Neural crest cell (in vitro differentiated cells): Measurements from ENCODE around the gene BAK1. TPM values are rescaled to one million over a fixed set of nuclear protein-coding genes. Genes with fewer than 3 reads are reported as not detected.

ENCODE experiments used
- DNase-seq: peaks from one replicate; pipeline ENCODE4 v3.0.0; 2021; ENCODE audit warnings: low read depth, mixed read lengths, low spot score
- H3K27ac Mint-ChIP-seq: one replicate; pipeline ENCODE4 v1.8.0; 2021; ENCODE audit warnings: mild to moderate bottlenecking, mixed read lengths; ENCODE audit not compliant: unreplicated experiment
- H3K27me3 Mint-ChIP-seq: 2 replicates; pipeline ENCODE4 v1.8.0; 2021; ENCODE audit warnings: low read depth, mild to moderate bottlenecking, mixed read lengths
- H3K36me3 Mint-ChIP-seq: 2 replicates; pipeline ENCODE4 v1.8.0; 2021; ENCODE audit warnings: low read depth, mild to moderate bottlenecking, mixed read lengths
- H3K4me1 Mint-ChIP-seq: 2 replicates; pipeline ENCODE4 v1.8.0; 2021; ENCODE audit warnings: mixed read lengths
- H3K4me3 Mint-ChIP-seq: one replicate; pipeline ENCODE4 v1.8.0; 2021; ENCODE audit warnings: mild to moderate bottlenecking, mixed read lengths
- H3K9me3 Mint-ChIP-seq: 2 replicates; pipeline ENCODE4 v1.8.0; 2021; ENCODE audit warnings: mixed read lengths
- CTCF ChIP-seq: fragments of 200-600 bp; sonication (generic); conservative IDR thresholded peaks from 2 replicates; pipeline ENCODE4 v1.5.0; 2021; ENCODE audit warnings: antibody characterized with exemption, mild to moderate bottlenecking
- total RNA-seq: library from RNA; stranded (reverse); gene quantifications from 2 replicates; pipeline ENCODE4 v1.2.1, GENCODE V29; 2021

Gene BAK1
- total RNA-seq, 1 donor from 2014 or later, result 29.9 TPM

GRCh38 chr6:33607126-33607783 lies 27.2 kb upstream of the BAK1 start:
- Mint-ChIP-seq H3K9me3 (no peaks in the 10 kb centered on the region), H3K4me1 (peaks cover 63% of the 10 kb centered on the region), H3K36me3 (no peaks in the 10 kb centered on the region), H3K27ac (no peak overlapping the region), H3K27me3 (peaks cover 2% of the 10 kb centered on the region), H3K4me3 (no peak overlapping the region)
- no peak for DNase-seq
- TF ChIP-seq CTCF, result no peak

DNA sequence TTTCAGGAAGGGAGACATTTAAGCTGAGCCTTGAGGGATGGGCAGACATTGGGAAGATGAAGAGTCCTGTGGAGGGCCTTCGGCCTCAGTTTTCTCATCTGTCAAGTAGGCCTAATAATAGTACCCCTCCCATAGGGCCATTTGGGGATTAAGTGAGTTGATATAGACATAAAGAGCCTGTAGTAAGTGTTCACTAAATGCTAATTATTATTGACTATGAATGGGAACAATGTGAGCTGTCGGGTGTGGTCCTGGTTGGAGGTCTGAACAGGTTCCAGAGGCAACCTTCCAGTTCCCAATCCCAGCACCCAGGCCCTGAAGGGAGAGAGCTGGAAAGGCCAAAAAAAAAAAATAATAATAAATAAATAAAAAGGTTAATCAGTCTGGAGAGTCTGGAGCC lies 26.6 kb upstream of the BAK1 start:
- Mint-ChIP-seq H3K9me3 (no peaks in the 10 kb centered on the region), H3K27ac (no peak overlapping the region), H3K4me1 (peaks cover 57% of the 10 kb centered on the region), H3K36me3 (no peaks in the 10 kb centered on the region), H3K27me3 (peaks cover 2% of the 10 kb centered on the region), H3K4me3 (peak overlapping the region; percentile 23)
- no peak for TF ChIP-seq CTCF
- DNase-seq, result no peak

DNA sequence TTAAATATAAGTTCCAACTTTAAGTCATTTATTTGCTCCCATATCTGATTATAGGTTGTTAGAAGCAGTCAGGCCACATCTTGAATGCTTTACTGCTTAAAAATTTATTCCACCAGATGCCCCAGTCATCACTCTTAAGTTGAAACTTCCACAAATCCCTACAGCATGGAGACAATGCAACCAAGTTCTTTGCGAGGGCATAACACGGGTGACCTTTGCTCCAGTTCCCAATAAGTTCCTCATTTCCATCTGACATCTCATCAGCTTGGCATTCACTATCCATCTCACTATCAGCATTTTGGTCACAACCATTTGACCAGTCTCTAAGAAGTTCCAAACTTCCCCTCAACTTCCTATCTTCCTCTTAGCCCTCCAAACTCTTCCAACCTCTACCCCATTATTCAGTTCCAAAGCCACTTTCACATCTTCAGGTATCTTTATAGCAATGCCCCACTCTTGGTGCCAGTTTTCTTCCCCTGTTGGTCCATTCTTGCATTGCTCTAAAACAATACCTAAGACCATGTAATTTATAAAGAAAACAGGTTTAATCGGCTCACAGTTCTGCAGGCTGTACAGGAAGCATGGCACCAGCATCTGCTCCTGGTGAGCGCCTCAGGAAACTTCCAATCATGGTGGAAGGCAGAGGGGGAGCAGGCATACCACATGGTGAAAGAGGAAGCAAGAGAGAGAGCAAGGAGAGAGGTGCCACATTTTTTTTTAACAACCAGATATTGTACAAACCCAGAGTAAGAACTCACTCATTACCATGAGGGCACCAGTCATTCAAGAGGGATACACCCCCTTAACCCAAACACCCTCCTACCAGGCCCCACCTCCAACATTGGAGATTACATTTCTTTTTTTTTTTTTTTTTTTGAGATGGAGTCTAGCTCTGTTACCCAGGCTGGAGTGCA lies 25.1 kb upstream of the BAK1 start:
- no peak for DNase-seq
- Mint-ChIP-seq H3K4me1 (peaks cover 43% of the 10 kb centered on the region), H3K36me3 (no peaks in the 10 kb centered on the region), H3K27me3 (no peaks in the 10 kb centered on the region), H3K9me3 (no peaks in the 10 kb centered on the region), H3K4me3 (no peak overlapping the region), H3K27ac (no peak overlapping the region)
- TF ChIP-seq CTCF, result no peak

- DNase-seq, result no peak
- no peaks in the 10 kb centered on the region for H3K9me3 Mint-ChIP-seq
- no peak overlapping the region for H3K27ac Mint-ChIP-seq
- H3K27me3 Mint-ChIP-seq, result no peaks in the 10 kb centered on the region
- no peaks in the 10 kb centered on the region for H3K36me3 Mint-ChIP-seq
- TF ChIP-seq CTCF, result no peak
- no peak overlapping the region for H3K4me3 Mint-ChIP-seq
- H3K4me1 Mint-ChIP-seq, result peaks cover 27% of the 10 kb centered on the region
Observed at GRCh38 chr6:33602180-33602579, 22.1 kb upstream of the BAK1 start.

DNA sequence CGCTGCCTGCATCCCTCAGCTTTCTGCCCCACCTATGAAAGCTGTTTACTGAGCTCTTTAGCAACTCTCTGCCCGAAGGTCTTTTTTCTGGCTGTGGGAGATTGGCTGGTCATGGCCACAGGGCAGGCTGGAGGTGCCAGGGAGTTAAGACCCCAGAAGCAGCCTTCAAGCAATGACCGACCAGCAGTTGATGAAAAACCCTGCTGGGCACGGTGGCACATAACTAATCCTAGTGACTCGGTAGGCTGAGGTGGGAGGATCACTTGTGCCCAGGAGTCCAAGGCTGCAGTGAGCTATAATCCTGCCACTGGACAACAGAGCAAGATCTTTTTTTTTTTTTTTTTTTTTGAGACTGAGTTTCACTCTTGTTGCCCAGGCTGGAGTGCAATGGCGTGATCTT lies 20.7 kb upstream of the BAK1 start:
- Mint-ChIP-seq H3K27ac (no peak overlapping the region), H3K27me3 (no peaks in the 10 kb centered on the region), H3K36me3 (no peaks in the 10 kb centered on the region), H3K9me3 (no peaks in the 10 kb centered on the region), H3K4me1 (peaks cover 17% of the 10 kb centered on the region), H3K4me3 (no peak overlapping the region)
- no peak for TF ChIP-seq CTCF
- no peak for DNase-seq
